ENCODE measurements around the gene RHBDF1. TPM values are rescaled to one million over a fixed set of nuclear protein-coding genes. Genes with fewer than 3 reads are reported as not detected.

Gene RHBDF1
- total RNA-seq, 1 donor from 2014 or later: 86.9 TPM

DNA sequence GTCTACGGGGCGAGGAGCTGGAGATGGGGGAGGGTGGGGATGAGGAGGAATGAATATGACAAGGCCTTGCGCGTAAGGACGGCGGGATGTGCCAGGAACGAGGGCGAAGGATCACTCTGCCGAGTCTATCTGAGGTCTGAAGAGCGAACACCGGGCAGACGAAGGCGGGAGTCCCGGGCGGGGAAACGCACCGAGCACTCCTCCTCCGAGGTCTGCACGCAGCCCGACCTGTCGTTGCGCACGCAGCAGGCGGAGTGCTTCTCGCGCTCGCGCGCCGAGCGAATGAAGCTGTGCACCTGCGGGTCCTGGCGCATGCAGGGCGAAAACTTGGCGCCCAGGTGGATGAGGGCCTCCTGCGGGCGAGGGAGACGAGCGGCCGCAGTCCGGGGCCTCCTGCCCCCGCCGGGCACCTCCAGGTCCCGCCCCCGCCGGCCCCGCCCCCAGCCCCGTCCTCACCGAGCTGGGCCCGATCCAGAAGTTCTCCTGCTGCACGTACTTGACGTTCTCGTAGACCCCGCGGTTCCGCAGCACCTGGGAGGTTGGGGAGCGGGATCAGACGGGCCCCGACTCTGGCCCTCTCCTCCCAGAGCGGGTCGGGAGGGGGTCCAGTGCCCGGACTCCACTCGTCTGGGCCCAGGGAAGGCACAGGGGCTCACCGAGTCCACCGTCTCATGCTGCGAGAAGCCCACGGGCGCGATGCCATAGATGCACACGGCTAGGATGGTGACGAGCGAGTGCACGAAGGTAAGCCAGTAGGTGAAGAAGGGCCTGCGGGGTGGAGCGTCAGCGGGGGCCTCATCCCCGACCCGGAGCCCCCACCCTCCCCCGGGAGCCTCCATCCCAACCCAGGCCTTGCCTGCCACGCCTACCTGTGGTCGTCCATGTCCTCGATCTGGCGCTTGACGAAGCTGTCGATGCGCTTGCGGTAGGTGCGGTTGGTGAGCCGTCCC, 11.2 kb downstream of the RHBDF1 start:
- no peak for DNase-seq (ENCODE audit: extremely low spot score in 2 of 2)
- Histone ChIP-seq H3K36me3 (peaks cover 0 to 86% of the 10 kb centered on the region in 2 donors), H3K4me3 (no peak overlapping the region), H3K27ac (no peak overlapping the region), H3K4me1 (peaks cover 10% of the 10 kb centered on the region), H3K9me3 (no peaks in the 10 kb centered on the region), H3K27me3 (no peaks in the 10 kb centered on the region)
- TF ChIP-seq POLR2AphosphoS5 (IDR thresholded peaks at IDR 0.05; ENCODE audit: insufficient read depth in 1 of 2, low read depth in 1 of 2): no peak
- TF ChIP-seq, protein P1, sequence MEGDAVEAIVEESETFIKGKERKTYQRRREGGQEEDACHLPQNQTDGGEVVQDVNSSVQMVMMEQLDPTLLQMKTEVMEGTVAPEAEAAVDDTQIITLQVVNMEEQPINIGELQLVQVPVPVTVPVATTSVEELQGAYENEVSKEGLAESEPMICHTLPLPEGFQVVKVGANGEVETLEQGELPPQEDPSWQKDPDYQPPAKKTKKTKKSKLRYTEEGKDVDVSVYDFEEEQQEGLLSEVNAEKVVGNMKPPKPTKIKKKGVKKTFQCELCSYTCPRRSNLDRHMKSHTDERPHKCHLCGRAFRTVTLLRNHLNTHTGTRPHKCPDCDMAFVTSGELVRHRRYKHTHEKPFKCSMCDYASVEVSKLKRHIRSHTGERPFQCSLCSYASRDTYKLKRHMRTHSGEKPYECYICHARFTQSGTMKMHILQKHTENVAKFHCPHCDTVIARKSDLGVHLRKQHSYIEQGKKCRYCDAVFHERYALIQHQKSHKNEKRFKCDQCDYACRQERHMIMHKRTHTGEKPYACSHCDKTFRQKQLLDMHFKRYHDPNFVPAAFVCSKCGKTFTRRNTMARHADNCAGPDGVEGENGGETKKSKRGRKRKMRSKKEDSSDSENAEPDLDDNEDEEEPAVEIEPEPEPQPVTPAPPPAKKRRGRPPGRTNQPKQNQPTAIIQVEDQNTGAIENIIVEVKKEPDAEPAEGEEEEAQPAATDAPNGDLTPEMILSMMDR (IDR thresholded peaks at IDR 0.05): no peak
- TF ChIP-seq POLR2A (IDR thresholded peaks at IDR 0.05): no peak
- intact Hi-C loops (cut with DNase I): no loop called here

DNA sequence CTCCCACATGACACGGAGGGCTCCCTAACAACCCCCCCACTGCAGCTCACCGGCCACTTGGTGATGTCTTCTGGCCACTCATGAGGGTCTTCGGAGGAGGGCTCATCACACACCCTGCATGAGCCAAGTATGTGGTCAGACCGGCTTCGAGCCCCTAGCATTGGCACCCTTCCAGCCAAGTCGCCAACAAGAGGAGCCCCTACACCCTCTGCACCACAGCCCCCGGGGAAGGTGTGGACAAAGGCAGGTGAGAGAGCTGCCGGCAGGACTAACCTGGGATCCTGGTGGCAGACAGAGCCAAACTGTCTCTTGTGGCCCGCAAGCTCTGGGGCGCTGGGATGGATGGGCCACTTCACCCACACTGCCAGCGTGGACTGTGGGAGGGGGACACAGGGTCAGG, 12.3 kb downstream of the RHBDF1 start:
- no peaks in the 10 kb centered on the region for H3K9me3 ChIP-seq
- no peaks in the 10 kb centered on the region for H3K27me3 ChIP-seq
- H3K4me1 ChIP-seq: no peaks in the 10 kb centered on the region
- no peak for DNase-seq (ENCODE audit: extremely low spot score in 2 of 2)
- intact Hi-C loops (cut with DNase I): no loop called here
- no peak overlapping the region for H3K4me3 ChIP-seq
- H3K27ac ChIP-seq: no peak overlapping the region
- peaks cover 0 to 87% of the 10 kb centered on the region in 2 donors for H3K36me3 ChIP-seq
- TF ChIP-seq, protein P1 (IDR thresholded peaks at IDR 0.05): no peak
- TF ChIP-seq POLR2AphosphoS5 (IDR thresholded peaks at IDR 0.05; ENCODE audit: insufficient read depth in 1 of 2, low read depth in 1 of 2) (no peak), POLR2A (IDR thresholded peaks at IDR 0.05) (no peak)

DNA sequence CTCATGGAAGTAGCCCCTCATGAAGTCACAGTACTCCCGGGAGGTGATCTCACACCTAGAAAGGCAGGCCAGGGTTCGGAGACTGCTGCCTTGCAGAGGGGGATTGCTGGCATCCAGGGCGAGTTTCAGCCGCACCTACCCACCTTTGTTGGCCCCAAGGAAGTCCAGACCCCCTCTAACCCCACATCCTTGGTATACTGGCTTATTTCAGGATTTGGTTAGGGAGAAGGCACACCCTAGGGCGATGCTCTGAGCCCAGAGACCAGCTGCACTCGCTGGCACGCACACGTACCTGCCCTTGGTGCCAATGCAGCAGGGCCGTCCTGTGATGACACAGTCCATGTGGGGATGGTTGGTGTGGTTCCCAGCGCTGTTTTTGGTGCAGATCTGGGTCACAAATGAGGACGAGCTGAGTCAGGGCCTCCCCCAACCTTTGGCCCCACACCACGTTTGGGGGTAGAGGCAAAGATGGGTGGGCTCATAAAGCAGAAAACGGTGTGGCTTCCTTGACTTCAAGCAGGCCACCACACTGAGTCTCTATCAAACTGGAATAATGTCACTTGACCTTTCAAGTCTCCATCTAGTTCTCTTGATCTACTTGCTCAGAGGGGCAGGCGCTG, 12.9 kb downstream of the RHBDF1 start:
- Histone ChIP-seq H3K4me3 (no peak overlapping the region), H3K27me3 (no peaks in the 10 kb centered on the region), H3K27ac (no peak overlapping the region), H3K36me3 (peaks cover 0 to 83% of the 10 kb centered on the region in 2 donors), H3K4me1 (peaks cover 3% of the 10 kb centered on the region), H3K9me3 (no peaks in the 10 kb centered on the region)
- intact Hi-C loops (cut with DNase I): no loop called here
- TF ChIP-seq POLR2AphosphoS5 (IDR thresholded peaks at IDR 0.05; ENCODE audit: insufficient read depth in 1 of 2, low read depth in 1 of 2) (no peak), POLR2A (IDR thresholded peaks at IDR 0.05) (no peak)
- TF ChIP-seq, protein P1 (IDR thresholded peaks at IDR 0.05): no peak
- no peak for DNase-seq (ENCODE audit: extremely low spot score in 2 of 2)

DNA sequence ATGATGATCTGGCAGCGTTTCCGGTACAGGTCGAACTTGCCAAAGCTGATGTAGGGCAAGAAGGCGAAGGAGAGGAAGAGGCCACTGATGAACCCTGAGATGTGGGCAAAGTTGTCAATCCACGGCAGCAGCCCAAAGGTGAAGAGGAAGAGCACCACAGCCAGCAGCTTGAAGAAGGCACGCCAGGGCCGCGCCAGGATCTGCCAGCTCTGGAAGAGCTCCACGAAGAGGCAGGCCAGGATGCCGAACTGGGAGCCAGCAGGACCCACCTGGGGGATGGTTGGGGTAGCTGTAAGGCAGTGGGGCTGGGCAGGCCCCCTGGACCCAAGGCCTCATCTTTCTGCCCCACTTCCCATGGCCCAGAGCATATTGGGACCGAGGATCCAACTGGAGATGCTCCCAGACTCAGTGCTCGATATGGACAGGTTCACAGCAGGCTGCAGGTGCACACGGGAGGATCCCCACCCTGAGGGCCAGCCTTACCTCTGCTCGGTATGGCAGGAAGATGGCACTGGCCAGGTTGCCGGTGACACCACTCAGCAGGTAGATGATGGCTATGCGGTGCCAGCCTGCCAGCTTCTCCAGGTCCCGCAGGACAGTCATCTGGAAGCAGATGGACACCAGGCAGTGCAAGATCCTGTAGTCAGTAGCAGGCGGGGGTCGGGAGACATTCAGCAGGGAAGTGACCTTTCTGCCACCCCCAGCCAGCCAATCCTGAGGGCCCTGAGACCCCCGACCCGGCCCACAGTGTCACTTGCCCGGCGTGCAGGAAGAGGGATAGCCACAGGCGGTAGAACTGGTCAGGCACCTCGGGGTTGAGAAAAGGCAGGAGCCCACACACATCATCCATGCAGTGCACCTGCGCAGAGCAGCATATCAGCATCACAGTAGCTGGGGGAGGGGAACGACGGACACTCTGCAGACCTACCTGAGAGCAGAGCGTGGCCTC, 13.7 kb downstream of the RHBDF1 start:
- no peak for DNase-seq (ENCODE audit: extremely low spot score in 2 of 2)
- Histone ChIP-seq H3K9me3 (no peaks in the 10 kb centered on the region), H3K27me3 (no peaks in the 10 kb centered on the region), H3K36me3 (peaks cover 0 to 76% of the 10 kb centered on the region in 2 donors), H3K4me1 (peaks cover 10% of the 10 kb centered on the region), H3K4me3 (no peak overlapping the region), H3K27ac (no peak overlapping the region)
- TF ChIP-seq POLR2AphosphoS5 (IDR thresholded peaks at IDR 0.05; ENCODE audit: insufficient read depth in 1 of 2, low read depth in 1 of 2) (no peak), POLR2A (IDR thresholded peaks at IDR 0.05) (no peak)
- intact Hi-C loops (cut with DNase I): no loop called here

DNA sequence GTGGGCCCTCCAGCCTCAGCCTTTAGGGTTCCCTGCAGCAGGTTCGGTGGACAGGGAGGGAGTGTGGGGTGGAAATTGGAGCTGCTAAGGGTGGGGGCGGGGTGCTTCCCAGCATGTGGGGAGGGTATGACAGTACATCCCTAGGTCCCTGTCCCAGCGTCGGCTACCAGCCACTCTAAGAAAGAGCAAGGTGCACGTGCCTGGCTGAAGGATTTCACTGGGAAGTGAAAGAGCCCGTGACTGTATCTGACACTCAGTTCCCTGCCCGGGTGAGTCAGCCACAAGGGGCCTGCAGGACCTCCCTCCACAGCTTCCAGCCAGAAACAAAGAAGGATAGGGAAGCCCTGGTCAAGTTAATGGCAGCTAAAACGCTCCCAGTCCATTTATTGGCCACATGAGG, 14.7 kb downstream of the RHBDF1 start:
- Histone ChIP-seq H3K9me3 (no peaks in the 10 kb centered on the region), H3K36me3 (peaks cover 0 to 66% of the 10 kb centered on the region in 2 donors)

More for the DNA sequence above, 14.7 kb downstream of the RHBDF1 start:
- Histone ChIP-seq H3K27me3 (no peaks in the 10 kb centered on the region), H3K4me1 (peaks cover 10% of the 10 kb centered on the region), H3K4me3 (no peak overlapping the region), H3K27ac (no peak overlapping the region)
- intact Hi-C loops (cut with DNase I): no loop called here
- DNase-seq (ENCODE audit: extremely low spot score in 2 of 2): no peak
- TF ChIP-seq POLR2A (IDR thresholded peaks at IDR 0.05): no peak
- TF ChIP-seq POLR2AphosphoS5 (IDR thresholded peaks at IDR 0.05; ENCODE audit: insufficient read depth in 1 of 2, low read depth in 1 of 2): no peak
- TF ChIP-seq, protein P1 (IDR thresholded peaks at IDR 0.05): no peak
